HG03108 (cell line): Measurements from ENCODE around the gene BTG3.

Source experiments
- ATAC-seq: cut with Tn5 transposase; IDR thresholded peaks from one replicate; pipeline ENCODE4 v1.9.1; 2021; ENCODE audit warnings: moderate library complexity; ENCODE audit not compliant: unreplicated experiment

Gene BTG3, protein sequence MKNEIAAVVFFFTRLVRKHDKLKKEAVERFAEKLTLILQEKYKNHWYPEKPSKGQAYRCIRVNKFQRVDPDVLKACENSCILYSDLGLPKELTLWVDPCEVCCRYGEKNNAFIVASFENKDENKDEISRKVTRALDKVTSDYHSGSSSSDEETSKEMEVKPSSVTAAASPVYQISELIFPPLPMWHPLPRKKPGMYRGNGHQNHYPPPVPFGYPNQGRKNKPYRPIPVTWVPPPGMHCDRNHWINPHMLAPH

DNA sequence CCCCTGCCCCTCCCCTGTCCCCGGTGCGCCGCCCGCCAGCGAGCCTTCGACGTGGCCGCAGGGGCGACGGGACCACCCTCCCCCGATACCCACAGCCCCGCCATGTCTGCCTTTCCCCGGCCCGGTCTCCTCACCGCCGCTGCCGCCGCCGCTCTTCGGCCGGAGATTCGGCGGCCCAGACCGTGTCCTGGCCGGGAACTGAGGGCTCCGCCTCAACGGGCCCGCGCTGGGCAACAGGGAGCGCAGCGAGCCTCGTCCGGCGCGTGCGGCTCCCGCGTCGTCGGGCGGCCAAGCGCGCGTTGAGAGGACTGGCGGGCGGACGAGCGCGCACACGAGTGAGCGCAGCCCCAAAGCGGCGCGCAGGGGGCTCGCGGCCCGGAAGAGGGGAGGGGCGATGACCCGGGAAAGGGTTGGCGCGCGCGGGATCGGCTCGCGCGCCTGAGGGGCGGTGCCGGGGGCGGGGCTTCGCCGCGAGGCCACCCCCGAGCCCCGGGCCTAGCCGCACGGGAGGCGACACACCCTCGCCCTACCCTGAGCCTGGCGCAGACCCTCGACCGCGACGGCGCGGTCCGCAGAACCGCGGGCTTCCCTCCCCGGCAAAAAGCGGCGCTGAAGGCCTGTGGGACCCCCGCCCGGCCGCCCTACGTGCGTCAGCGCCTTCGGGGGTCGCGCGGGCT is at the start of gene BTG3:
Gene BTG3 (minus strand): TSS at position 337 of the 677 bp plus-strand sequence. CDS start 3,757 bp downstream, outside the sequence.
- ATAC-seq = peak; percentile 76

DNA sequence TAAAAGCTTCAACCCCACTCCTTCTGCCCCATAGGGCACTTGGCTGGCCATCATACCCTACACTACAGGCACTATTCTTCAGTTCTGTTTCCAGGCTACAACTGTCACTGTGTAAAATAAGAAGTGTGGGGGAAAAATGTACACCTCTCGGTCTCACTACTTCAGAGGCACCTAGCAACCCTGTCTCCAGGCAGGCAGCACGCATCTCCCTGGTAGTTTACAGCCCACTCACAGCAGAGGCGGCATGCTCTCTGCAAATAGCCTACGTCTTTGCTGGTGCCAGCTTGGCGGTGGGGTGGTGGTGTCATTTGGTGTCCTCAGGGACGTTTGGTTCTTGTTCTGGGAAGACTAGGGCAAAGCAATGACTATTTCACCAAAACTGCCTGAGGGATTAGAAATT is 48.2 kb upstream of the BTG3 start:
- ATAC-seq = no peak

DNA sequence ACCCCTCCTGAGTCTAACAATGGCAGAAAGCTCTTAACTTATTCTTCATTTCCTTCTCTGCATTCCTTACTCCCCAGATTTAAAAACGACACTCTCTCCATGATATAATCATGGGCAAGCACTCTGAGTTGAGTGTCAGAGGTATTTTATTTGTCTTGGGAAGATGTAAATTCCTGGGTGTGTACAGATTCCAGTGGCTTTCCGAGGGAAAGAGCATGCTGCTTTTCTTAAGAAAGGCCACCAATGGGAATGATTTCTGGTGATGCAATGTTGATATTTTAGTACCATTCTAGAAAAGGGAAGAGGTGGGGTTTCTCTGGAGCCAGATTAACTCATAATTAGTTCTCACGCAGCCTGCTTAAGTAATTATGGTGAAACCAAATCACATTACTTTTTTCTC is 47.8 kb upstream of the BTG3 start:
- ATAC-seq = no peak

DNA sequence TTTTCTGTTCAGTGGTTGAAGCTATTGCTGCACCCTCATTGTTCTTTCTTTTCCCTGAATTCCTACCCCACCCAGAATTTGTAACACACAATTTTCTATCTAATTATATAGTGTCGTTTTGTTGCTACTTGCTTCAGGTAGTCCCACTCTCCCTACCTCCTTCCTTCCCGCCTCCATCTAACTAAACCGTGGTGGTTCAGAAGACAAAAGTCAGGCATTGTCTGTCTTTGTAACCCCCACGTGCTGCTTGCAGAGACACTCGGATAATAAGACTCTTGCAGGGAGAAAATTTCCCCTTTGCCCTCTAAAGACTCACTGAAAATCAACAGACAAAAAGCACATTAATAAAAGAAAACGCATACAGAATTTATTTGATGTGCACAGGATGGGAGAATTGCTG is 46.2 kb upstream of the BTG3 start:
- no peak for ATAC-seq

DNA sequence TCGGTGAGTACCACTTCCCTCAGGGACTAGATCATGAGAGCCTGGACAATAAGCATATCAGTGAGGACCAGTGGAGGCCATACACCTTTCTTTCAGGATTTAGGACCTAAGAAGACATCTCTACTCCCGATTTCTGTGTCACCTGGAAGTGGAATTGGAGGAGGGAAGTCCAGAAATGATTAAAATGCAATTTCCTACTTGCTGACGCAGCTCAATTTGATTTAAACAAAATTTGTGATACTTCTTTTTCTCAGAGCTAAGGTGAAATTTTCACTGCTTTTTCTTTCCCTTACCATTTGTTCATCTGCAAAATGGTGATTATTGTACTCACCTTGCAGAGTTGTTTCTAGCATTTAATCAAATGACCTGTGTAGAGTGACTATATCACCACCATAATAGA is 38.8 kb upstream of the BTG3 start:
- no peak for ATAC-seq

DNA sequence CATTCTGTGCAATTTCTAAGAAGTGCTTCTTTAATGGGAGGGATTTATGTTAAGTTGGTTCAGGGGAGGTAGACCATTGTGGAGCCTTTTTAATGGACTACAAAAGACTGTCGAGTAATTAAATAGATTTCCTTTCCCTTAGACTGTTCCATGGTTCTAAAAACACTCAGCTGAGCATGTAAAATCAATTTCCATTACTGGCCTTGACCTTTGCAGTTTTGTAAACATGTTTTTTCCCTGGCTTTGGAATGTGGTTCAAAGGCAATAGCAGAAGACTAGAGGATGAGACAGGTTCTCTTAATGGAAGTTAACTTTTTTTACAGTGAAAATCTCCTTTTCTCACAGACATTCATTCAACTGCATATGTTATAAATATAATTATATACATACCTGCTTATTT is 37.6 kb upstream of the BTG3 start:
- ATAC-seq = no peak

DNA sequence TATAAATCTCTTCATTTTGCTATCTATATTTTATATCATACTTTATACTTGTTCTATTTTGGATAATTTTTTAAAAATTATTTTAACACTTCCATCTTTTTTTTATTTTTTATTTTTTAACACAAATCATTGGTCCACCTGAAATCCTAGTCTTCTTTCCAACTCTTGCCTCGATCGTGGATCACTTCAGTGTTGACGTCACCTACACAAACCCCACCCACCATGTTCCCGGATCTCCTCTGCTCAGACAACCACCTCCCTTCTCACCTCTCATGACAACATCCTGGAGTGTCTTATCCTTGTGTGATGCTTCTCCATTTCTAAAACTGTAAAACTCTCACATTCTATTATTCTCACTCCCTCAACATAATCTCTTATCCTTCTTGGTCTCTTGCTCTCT is 34.1 kb upstream of the BTG3 start:
- no peak for ATAC-seq

DNA sequence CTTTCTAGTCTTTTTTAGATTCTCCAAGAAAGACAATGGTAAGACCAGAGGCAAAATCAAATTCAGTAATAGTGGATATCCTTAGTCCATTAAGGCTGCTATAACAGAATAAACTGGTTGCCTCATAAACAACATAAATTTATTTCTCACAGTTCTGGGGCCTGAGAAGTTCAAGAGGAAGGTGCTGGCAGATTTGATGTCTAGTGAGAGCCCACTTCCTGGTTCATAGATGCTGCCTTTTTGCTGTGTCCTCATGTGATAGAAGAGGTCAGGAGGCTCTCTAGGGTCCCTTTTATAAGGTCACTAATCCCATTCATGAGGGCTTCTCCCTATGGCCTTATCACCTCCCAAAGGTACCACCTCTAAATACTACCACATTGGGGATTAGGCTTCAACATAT is 31.5 kb upstream of the BTG3 start:
- ATAC-seq = no peak

DNA sequence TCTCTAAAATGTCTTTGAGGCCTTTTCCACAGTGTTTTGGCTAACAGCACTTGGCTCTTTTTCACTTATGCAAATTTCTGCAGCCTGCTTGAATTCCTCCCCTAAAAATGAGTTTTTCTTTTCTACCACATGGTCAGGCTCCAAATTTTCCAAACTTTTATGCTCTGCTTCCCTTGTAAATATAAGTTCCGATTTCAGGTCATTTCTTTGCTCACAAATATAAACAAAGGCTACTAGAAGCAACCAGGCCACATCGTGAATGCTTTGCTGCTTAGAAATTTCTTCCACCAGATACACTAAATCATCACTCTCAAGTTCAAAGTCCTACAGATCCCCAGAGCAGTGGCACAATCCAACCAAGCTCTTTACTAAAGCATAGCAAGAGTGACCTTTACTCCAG is 28.1 kb upstream of the BTG3 start:
- no peak for ATAC-seq

DNA sequence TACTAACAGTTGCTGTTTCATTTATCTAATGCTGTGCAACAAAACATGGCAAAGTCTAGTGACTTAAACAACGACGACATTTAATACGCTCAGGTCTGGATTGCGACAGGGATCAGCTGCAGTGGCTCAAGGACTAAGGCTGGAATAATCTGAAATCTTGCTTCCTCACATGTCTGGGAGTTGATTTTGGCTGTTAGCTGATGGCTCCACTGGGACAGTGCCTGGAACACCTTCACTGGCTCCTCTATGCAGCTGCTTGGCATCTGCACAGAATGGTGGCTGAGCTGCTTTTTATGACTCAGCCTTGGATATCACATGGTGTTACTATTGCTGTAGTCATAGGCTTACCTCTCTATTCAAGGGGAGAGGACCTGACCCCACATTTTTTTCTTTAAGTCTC is 24.0 kb upstream of the BTG3 start:
- ATAC-seq = no peak

DNA sequence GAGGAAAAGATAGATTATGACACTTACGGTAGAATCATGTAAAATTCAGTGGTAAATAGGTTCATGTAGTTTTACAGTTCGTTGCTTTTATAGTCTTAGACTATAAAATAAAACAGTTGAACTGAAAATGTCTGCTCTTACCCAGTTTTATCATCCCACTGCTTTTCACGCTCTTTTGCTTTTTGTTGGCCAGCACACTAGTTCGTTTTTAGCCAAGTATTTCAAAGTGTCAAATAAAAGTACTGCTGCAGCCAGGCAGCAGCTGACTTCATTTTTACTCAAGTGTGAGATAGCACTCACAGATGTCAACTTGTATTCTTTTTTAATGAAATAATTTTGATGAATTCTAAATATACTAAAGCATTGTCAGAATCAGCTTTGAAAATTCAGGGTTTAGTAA is 18.5 kb upstream of the BTG3 start:
- ATAC-seq = no peak

DNA sequence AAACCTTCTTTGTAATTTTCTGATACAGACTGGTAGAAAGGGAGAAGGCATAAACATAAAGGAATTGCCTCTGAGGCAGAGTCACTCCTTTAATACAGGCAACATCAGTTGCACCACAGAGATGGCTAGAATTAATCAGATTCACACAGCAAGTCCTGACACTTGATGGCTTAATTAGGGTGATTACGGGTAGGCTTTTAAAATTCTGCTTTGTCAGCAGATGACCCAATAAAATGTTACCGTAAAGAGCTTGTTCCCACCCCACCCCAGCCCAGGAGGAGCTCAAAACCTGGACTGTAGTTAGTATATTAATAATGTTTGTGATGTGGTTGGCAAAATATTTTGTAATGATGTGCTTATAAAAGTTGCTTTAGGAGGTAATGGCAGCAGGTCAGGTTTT is 9.3 kb upstream of the BTG3 start:
- ATAC-seq = no peak

DNA sequence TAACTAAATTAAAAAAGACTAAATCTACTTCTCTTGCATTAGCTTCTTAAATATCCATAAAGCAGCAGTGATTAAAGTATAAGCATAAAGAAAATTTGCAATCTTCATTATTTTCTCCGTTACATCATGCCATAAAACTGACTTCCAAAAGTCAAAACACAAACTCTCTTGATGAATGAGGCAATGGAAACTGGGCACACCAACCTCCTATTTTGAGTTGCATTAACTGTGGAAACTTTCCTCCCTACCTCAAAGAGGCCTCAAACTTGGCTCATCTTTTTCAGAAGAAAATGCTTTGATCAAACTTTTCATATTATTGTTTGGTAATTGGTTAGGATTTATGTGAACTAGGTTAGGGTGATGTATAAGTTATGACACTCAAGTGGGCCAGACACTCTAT is 4.1 kb upstream of the BTG3 start:
- ATAC-seq = no peak

DNA sequence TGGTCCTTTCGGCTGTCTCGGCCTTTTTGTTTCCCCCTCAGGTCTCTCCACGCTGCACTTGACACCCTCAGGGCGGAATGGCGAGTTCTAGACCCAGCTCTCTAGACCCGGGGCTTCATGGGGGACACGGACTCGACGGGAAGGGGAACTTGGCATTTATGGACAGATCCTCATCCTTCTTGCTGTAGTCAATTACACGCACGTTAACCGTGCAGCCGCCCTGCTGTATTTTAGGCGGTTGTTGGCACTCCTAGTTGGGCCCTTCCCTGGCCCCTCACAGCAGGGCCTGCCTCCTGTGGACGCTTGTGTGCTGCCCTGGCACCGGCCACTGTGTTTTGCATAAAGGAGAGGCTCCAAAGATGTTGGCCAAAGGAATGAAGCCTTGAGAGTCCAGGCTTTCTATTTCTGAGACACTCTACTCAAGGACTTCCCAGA is 558 bp upstream of the BTG3 start:
- no peak for ATAC-seq

DNA sequence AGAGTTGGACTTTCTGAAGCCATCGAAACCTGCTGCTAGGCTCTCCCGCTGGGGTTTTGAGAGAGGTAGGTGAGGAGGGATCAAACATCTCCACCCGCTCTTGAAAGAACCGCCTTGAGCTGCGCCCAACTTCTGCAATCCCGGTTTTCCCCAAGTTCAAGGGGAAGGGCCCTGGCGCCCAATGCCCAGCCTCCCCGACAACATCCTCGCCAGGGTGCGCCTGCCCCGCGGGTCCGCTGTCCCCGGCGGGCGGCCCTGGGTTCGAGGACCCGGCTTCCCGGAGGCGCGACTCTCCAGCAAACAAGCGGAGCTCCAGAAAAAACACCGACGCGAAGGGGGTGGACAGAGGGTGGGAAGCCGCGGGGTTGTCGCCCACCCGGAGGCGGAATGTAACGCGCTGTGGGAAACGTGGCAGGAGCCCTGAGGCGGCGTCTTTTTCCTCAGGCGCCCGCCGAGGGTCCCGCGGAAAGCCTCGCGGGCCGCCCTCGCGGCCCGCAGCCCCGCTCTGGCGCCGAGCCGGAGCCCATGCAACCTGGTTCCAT is 607 bp downstream of the BTG3 start:
- ATAC-seq = peak; percentile 8

DNA sequence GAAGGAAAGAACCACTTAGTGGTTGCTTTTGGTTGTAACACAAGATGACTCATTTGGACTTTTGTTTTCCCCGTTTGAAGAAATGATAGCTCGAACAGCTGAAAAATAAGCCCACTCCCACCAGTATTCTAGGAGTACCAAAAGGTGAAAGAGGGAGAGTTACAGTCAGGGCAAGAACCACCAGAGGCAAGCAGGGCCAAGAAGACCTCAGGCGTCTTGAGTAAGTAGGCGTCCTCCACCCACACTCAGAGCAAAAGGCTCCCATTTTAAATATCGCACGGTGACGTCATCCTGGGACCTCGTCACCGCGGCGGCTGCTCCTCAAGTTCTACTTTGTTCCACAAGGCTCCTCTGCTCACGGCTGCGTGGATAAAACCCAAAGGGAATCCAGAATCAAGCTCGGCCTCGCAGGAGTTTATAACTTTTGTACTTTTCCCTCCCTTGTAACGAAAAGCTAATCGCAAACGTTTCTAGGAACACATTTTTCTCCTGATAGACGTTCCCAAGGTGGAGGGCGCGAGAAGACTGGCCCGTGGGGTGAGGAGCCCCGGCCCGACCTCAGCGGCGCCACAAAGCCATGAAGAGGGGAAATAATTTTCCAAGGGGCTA is 1.2 kb downstream of the BTG3 start:
- peak; percentile 52 for ATAC-seq

DNA sequence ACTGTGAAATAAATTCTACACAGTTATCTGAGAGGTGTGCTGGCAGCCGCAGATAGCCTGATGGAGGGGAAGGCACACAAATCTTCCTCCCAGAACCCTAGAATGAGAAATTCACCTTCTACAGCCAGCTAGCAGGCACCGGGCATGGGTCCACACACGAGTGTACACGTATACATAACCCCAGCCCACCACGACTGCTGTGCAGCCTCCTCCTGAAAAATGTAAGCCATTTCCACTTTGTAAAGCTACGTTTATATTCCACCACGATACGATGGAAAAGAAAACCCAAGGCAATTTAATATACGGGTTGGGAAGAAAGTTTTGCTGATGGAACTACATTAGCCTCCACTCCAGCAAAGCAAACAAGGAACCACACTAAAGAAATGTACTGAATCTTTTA is 1.8 kb downstream of the BTG3 start:
- ATAC-seq = no peak

DNA sequence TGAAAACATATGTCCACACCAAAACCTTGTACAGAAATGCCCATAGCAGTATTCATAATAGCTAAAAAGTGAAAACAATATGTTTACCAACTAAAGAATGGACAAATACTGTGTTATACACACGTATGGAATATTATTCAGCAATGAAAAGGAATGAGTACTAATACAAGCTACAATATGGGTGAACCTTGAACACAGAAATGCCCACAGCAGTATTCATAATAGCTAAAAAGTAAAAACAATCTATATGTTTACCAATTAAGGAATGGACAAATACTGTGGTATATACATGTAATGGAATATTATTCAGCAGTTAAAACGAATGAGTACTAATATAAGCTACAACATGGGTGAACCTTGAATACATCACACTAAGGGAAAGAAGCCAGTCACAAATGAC is 3.0 kb downstream of the BTG3 start:
- no peak for ATAC-seq

DNA sequence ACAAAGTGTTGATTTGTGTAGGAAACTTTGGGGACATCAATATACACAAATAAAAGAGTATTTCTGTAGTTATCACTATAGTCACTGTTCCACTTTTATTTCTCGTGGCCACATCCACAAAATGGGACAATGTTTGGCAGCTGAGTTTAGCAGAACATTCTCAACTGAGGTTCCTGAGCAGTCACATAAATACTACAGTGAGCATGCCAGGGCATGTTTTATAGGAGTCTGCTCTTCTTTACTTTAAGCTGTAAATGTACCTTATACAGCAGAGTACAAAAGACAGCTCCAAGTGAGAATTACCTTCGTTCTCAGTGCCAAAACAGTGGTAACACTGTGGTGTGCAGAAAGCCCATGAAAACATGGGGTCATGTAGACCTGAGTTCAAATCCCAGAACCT is 5.0 kb downstream of the BTG3 start:
- no peak for ATAC-seq

DNA sequence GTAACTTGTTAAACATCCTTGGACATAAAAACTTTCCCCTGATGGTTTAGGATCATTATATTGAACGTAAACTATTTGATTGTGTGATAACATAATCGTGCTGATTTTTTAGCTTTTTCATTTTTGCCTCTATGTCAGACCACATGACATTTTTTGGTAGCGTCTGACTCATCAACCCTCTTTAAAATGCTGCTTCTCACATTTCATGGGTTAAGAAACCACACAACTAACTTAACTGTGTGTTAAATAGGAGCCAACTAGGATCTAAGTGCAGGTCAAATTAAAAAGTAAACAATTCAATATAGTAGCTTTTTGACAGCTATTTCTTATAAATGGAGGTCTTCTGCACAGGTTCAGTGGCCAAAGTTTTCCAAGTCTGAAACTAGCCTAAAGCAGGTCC is 9.8 kb downstream of the BTG3 start:
- no peak for ATAC-seq

DNA sequence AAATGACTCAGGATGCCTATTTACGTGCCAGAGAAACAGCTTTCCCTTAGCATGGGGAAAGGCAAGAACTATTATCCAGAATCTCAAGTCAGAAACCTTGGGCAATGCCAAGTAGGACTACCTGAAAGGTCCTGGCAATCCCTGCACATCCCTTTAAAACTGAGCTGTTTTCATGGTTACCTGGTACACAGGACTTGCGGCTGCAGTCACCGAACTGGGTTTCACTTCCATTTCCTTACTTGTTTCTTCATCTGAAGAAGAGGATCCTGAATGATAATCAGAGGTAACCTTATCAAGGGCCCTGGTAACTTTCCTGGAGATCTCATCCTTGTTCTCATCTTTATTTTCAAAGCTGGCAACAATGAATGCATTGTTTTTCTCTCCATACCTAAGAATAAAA is 14.3 kb downstream of the BTG3 start:
- ATAC-seq = peak; percentile 87

DNA sequence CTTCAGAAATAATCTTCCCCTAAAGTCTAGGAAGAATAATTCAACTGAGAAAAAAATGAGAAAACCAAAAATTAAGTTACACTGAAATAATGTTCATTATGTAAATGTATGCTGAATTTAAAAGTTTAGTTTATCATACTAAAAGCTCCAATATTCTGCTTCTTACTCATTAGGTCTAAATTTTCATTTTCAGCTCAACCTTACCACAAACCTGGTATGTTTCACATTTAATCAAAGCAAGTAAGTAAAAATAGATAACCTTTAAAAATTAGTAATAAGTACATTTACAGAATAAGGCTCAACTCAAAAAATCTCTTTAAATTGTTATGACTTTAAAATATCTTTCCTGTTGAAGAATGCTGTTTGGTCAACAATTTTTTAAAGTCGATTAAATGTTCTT is 15.0 kb downstream of the BTG3 start:
- ATAC-seq = no peak
